ENCODE data around the gene GLS.

GRCh38 chr2:190916829-190917228, 36.2 kb downstream of the GLS start:
- TF ChIP-seq ZNF341 (tag by site-specific recombination; IDR thresholded peaks at IDR 0.05; ENCODE audit: low read depth) (no peak), ZNF776 (tag by site-specific recombination; IDR thresholded peaks at IDR 0.05; ENCODE audit: borderline replicate concordance) (no peak), KLF9 (tag by site-specific recombination; IDR thresholded peaks at IDR 0.05; ENCODE audit: low read depth) (no peak), ZBTB8A (tag by site-specific recombination; IDR thresholded peaks at IDR 0.05) (no peak), ZNF350 (tag by site-specific recombination; IDR thresholded peaks at IDR 0.05) (no peak), ZNF660 (tag by site-specific recombination; IDR thresholded peaks at IDR 0.05) (no peak), ZNF792 (tag by site-specific recombination; IDR thresholded peaks at IDR 0.05) (no peak), YY1 (tag by site-specific recombination; IDR thresholded peaks at IDR 0.05) (no peak), ZNF24 (tag by site-specific recombination; IDR thresholded peaks at IDR 0.05) (no peak), ZNF146 (tag by site-specific recombination; IDR thresholded peaks at IDR 0.05) (no peak), ZNF558 (tag by site-specific recombination; IDR thresholded peaks at IDR 0.05) (no peak), YY2 (tag by site-specific recombination; IDR thresholded peaks at IDR 0.05) (no peak)
- TF ChIP-seq, protein P1, sequence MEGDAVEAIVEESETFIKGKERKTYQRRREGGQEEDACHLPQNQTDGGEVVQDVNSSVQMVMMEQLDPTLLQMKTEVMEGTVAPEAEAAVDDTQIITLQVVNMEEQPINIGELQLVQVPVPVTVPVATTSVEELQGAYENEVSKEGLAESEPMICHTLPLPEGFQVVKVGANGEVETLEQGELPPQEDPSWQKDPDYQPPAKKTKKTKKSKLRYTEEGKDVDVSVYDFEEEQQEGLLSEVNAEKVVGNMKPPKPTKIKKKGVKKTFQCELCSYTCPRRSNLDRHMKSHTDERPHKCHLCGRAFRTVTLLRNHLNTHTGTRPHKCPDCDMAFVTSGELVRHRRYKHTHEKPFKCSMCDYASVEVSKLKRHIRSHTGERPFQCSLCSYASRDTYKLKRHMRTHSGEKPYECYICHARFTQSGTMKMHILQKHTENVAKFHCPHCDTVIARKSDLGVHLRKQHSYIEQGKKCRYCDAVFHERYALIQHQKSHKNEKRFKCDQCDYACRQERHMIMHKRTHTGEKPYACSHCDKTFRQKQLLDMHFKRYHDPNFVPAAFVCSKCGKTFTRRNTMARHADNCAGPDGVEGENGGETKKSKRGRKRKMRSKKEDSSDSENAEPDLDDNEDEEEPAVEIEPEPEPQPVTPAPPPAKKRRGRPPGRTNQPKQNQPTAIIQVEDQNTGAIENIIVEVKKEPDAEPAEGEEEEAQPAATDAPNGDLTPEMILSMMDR (tag by site-specific recombination; IDR thresholded peaks at IDR 0.05), result no peak
- TF ChIP-seq, protein P2, sequence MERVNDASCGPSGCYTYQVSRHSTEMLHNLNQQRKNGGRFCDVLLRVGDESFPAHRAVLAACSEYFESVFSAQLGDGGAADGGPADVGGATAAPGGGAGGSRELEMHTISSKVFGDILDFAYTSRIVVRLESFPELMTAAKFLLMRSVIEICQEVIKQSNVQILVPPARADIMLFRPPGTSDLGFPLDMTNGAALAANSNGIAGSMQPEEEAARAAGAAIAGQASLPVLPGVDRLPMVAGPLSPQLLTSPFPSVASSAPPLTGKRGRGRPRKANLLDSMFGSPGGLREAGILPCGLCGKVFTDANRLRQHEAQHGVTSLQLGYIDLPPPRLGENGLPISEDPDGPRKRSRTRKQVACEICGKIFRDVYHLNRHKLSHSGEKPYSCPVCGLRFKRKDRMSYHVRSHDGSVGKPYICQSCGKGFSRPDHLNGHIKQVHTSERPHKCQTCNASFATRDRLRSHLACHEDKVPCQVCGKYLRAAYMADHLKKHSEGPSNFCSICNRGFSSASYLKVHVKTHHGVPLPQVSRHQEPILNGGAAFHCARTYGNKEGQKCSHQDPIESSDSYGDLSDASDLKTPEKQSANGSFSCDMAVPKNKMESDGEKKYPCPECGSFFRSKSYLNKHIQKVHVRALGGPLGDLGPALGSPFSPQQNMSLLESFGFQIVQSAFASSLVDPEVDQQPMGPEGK (tag by site-specific recombination; IDR thresholded peaks at IDR 0.05), result no peak

Measured in HEK293 (cell line).